ENCODE results near the gene EYA4.
"Not testable (repeated sequence)": the region's sequence is repeated elsewhere in the genome, so short reads cannot be mapped to it uniquely, and the experiment has no call there.

EYA4 gene

DNA sequence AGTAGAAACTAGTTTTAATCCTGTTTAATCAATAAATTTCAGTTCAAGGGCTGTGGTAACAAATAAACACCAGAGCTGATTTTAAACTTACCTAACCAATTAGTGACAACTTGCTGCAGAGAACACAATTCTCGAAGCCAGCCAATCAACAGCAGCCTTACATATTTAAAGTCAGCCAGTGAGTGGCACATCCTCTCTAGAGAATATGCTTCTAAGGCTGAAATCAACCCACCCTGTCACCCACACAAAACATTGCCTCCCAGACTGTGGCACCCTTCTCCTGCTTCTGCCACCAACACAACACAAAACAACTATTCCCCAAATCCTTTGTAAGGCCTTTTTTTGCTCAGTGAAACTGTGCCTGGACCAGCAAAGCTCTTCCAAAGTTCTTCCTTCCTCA is 306.0 kb downstream of the EYA4 start:
- no peak for DNase-seq (ENCODE audit: low read depth)
- no peak overlapping the region for H3K4me3 ChIP-seq (ENCODE audit: low read depth, low read length)
- TF ChIP-seq, protein P1, sequence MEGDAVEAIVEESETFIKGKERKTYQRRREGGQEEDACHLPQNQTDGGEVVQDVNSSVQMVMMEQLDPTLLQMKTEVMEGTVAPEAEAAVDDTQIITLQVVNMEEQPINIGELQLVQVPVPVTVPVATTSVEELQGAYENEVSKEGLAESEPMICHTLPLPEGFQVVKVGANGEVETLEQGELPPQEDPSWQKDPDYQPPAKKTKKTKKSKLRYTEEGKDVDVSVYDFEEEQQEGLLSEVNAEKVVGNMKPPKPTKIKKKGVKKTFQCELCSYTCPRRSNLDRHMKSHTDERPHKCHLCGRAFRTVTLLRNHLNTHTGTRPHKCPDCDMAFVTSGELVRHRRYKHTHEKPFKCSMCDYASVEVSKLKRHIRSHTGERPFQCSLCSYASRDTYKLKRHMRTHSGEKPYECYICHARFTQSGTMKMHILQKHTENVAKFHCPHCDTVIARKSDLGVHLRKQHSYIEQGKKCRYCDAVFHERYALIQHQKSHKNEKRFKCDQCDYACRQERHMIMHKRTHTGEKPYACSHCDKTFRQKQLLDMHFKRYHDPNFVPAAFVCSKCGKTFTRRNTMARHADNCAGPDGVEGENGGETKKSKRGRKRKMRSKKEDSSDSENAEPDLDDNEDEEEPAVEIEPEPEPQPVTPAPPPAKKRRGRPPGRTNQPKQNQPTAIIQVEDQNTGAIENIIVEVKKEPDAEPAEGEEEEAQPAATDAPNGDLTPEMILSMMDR (IDR thresholded peaks at IDR 0.05; ENCODE audit: low read depth, low read length, missing control alignments) = no peak

DNA sequence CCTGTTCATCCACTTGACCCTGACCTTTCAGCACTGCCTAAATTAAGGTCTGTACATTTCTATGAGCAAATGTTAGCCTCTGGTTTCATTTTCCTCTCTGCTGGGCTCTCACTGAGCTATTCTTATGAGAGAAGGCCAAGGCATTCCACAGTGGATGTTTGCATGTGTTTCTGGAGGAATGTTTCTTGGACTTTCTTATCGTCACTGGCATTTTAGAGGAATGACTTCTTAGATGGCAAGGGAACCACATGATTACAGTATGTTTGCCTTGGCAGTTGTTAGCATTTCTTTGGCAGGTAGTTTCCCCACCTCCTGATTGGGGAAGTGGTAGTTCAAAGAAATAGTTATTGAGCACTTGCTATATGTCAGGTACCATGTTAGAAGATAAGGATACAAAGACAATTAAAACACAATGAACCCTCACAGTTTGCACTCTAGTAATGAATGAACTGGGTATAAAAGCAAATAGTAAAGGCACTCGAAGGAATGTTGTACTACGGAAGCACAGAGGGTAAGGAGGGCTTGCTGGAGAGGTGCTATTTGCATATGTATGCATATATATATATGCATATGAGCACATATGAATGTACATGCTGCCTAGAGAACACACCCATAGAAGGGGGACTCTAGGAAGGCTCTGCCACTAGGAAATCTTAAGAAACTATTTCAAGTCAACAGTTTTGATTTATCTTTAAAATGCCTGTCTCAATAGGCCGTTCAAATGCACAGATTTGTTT is 307.4 kb downstream of the EYA4 start:
- TF ChIP-seq, protein P1 (IDR thresholded peaks at IDR 0.05; ENCODE audit: low read depth, low read length, missing control alignments) = no peak
- no peak for DNase-seq (ENCODE audit: low read depth)
- no peak overlapping the region for H3K4me3 ChIP-seq (ENCODE audit: low read depth, low read length)

DNA sequence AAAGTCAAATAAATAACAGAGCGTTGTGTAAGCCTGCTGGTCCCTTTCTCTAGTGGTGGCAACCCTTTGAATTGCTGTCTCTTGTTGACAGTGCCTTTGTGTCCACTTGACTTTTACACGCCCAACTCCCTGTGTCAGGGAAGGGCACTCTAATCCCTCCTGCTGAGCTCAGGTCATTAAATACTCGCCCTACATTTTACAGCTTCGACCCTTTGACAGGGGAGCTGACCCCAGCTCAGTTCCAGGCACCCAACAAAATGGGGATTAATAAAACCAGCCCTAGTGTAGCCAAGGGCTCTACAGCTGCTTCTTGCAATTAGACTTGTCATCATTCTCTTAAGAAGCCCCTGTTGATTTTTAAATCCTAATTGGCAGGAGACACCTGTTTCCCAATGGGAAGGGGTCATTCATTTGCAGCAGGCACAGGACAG is 308.2 kb downstream of the EYA4 start:
- DNase-seq (ENCODE audit: low read depth) = no peak
- TF ChIP-seq, protein P1 (IDR thresholded peaks at IDR 0.05; ENCODE audit: low read depth, low read length, missing control alignments) = no peak
- H3K4me3 ChIP-seq (ENCODE audit: low read depth, low read length) = no peak overlapping the region

DNA sequence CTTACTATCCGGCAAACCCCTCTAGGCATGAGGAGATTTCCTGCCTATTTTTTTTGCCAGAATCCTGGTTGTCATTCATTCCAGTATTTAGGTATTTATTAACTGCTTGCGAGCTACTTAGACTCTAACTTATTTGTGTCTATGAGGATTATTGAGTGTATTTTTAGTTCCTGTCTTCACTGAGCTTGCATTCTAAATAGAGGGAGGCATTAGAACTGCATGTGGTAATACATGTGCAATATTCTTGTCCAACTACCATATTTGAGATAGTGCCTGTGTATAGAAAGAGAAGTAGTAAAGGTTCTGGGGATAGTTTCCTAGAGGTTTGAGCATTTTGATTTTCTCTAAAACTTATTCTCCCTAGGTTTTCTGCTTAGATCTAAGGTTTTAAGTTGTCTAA is 308.9 kb downstream of the EYA4 start:
- no peak overlapping the region for H3K4me3 ChIP-seq (ENCODE audit: low read depth, low read length)

GRCh38 chr6:133551436-133551835 is 310.3 kb downstream of the EYA4 start:
- no peak for DNase-seq (ENCODE audit: low read depth)
- TF ChIP-seq, protein P1 (IDR thresholded peaks at IDR 0.05; ENCODE audit: low read depth, low read length, missing control alignments) = no peak
- H3K4me3 ChIP-seq (ENCODE audit: low read depth, low read length) = no peak overlapping the region

More for the DNA sequence above, 308.9 kb downstream of the EYA4 start:
- DNase-seq (ENCODE audit: low read depth) = no peak
- TF ChIP-seq, protein P1 (IDR thresholded peaks at IDR 0.05; ENCODE audit: low read depth, low read length, missing control alignments) = no peak

GRCh38 chr6:133551847-133552341 is 310.7 kb downstream of the EYA4 start:
- TF ChIP-seq, protein P1 (IDR thresholded peaks at IDR 0.05; ENCODE audit: low read depth, low read length, missing control alignments) = no peak
- DNase-seq (ENCODE audit: low read depth) = no peak
- H3K4me3 ChIP-seq (ENCODE audit: low read depth, low read length) = no peak overlapping the region

DNA sequence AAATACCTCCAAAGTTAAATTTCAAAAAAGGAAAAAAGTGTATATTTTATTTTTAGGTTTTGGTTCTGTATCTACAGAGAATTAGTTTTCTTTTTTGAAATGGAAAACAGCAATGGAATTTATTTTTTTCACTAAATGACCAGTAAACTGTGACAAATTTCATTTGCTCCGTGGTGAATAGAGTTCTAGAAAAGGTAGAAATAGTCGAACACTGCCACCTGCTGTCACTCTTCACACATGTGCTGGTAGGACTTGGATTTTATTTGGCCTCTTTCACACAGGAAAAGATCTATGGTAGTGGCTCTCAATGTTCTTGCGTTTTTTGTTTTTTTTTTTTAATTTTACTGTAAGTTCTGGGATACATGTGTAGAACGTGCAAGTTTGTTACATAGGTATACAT is 312.5 kb downstream of the EYA4 start:
- H3K4me3 ChIP-seq (ENCODE audit: low read depth, low read length) = no peak overlapping the region
- no peak for DNase-seq (ENCODE audit: low read depth)
- TF ChIP-seq, protein P1 (IDR thresholded peaks at IDR 0.05; ENCODE audit: low read depth, low read length, missing control alignments) = peak; percentile 51

DNA sequence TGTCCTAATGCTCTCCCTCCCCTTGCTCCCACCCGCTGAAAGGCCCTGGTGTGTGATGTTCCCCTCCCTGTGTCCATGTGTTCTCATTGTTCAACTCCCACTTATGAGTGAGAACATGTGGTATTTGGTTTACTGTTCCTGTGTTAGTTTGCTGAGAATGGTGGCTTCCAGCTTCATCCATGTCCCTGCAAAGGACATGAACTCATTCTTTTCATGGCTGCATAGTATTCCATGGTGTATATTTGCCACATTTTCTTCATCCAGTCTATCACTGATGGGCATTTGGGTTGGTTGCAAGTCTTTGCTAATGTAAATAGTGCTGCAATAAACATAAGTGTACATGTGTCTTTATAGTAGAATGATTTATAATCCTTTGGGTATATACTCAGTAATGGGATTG is 313.0 kb downstream of the EYA4 start:
- H3K4me3 ChIP-seq (ENCODE audit: low read depth, low read length); DNase-seq (ENCODE audit: low read depth): not testable (repeated sequence)

Data from GM12864 (cell line).